KMS-11 (cell line): Measurements from ENCODE around the gene ABCB6.

Experiments used
- H2AFZ ChIP-seq: fragments of 200-600 bp; sonication (generic); 2 replicates; pipeline ENCODE4 v1.6.1; 2016; ENCODE audit warnings: antibody characterized with exemption, mixed run types, low read depth
- H3K27ac ChIP-seq: fragments of 200-600 bp; sonication (generic); 2 replicates; pipeline ENCODE4 v1.6.1; 2016; ENCODE audit warnings: mild to moderate bottlenecking, mixed run types
- H3K27me3 ChIP-seq: fragments of 200-600 bp; sonication (generic); 2 replicates; pipeline ENCODE4 v1.6.1; 2017; ENCODE audit warnings: mild to moderate bottlenecking, low read depth, mixed run types, moderate library complexity; ENCODE audit not compliant: insufficient read depth
- H3K36me3 ChIP-seq: fragments of 200-600 bp; sonication (generic); 2 replicates; pipeline ENCODE4 v1.6.1; 2017; ENCODE audit warnings: mild to moderate bottlenecking, mixed run types; ENCODE audit not compliant: insufficient read depth
- H3K4me1 ChIP-seq: fragments of 200-600 bp; sonication (generic); 2 replicates; pipeline ENCODE4 v1.6.1; 2016; ENCODE audit warnings: mild to moderate bottlenecking, low read depth, mixed run types; ENCODE audit not compliant: poor library complexity, severe bottlenecking
- H3K4me2 ChIP-seq: fragments of 200-600 bp; sonication (generic); 2 replicates; pipeline ENCODE4 v1.7.0; 2016; ENCODE audit warnings: mild to moderate bottlenecking, mixed run types
- H3K4me3 ChIP-seq: fragments of 200-600 bp; sonication (generic); IDR thresholded peaks from 2 replicates; pipeline ENCODE4 v1.6.1; 2017; ENCODE audit warnings: low read depth, low read length, mixed read lengths; ENCODE audit not compliant: insufficient read depth
- H3K79me2 ChIP-seq: fragments of 200-600 bp; sonication (generic); 2 replicates; pipeline ENCODE4 v1.6.1; 2016; ENCODE audit warnings: low read depth, mixed run types; ENCODE audit not compliant: insufficient read depth
- H3K9ac ChIP-seq: fragments of 200-600 bp; sonication (generic); 2 replicates; pipeline ENCODE4 v1.6.1; 2016; ENCODE audit warnings: mild to moderate bottlenecking, mixed run types
- H4K20me1 ChIP-seq: fragments of 200-600 bp; sonication (generic); 2 replicates; pipeline ENCODE4 v1.6.1; 2016; ENCODE audit warnings: mild to moderate bottlenecking, mixed run types; ENCODE audit not compliant: insufficient read depth
- CTCF ChIP-seq: fragments of 200-600 bp; sonication (generic); conservative IDR thresholded peaks from 2 replicates; pipeline ENCODE4 v1.6.1; 2017; ENCODE audit warnings: low read depth, mild to moderate bottlenecking, antibody characterized with exemption, low read length, moderate library complexity, mixed read lengths

ABCB6 gene

DNA sequence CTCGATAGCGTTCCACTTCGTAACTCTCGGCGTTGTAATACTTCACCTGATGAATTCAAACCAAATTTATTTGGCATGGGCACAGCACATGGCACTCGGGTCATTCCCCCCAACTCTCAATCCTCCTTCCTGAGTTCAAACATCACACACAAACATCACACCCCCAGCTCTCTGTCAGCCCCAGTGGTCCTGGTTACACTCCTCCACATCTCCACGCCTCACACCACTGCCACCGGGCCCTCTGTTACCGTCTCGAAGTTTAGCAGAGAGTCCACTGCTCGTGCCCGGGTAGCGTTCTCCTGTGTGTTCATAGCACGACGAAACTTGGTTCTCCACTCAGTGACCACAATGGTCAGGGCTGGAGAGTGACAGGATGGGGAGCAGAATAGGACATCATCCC lies 4.6 kb downstream of the ABCB6 start:
- Histone ChIP-seq H4K20me1 (no peaks in the 10 kb centered on the region), H2AFZ (no peak overlapping the region), H3K4me2 (no peak overlapping the region), H3K4me1 (peaks cover 14% of the 10 kb centered on the region), H3K79me2 (no peaks in the 10 kb centered on the region), H3K36me3 (no peaks in the 10 kb centered on the region), H3K4me3 (no peak overlapping the region), H3K27me3 (no peaks in the 10 kb centered on the region), H3K9ac (no peak overlapping the region), H3K27ac (no peak overlapping the region)
- no peak for TF ChIP-seq CTCF

GRCh38 chr2:219213486-219214071 lies 5.2 kb downstream of the ABCB6 start:
- Histone ChIP-seq H3K36me3 (no peaks in the 10 kb centered on the region), H4K20me1 (no peaks in the 10 kb centered on the region), H3K27me3 (no peaks in the 10 kb centered on the region), H3K79me2 (no peaks in the 10 kb centered on the region), H2AFZ (no peak overlapping the region), H3K27ac (no peak overlapping the region), H3K9ac (no peak overlapping the region), H3K4me3 (no peak overlapping the region), H3K4me2 (no peak overlapping the region), H3K4me1 (peaks cover 14% of the 10 kb centered on the region)
- TF ChIP-seq CTCF = no peak

GRCh38 chr2:219213026-219213415 lies 5.7 kb downstream of the ABCB6 start:
- Histone ChIP-seq H3K79me2 (no peaks in the 10 kb centered on the region), H4K20me1 (no peaks in the 10 kb centered on the region), H3K9ac (no peak overlapping the region), H3K27me3 (no peaks in the 10 kb centered on the region), H2AFZ (no peak overlapping the region), H3K4me2 (no peak overlapping the region), H3K27ac (no peak overlapping the region), H3K4me3 (no peak overlapping the region), H3K4me1 (peaks cover 14% of the 10 kb centered on the region), H3K36me3 (no peaks in the 10 kb centered on the region)
- TF ChIP-seq CTCF = no peak

DNA sequence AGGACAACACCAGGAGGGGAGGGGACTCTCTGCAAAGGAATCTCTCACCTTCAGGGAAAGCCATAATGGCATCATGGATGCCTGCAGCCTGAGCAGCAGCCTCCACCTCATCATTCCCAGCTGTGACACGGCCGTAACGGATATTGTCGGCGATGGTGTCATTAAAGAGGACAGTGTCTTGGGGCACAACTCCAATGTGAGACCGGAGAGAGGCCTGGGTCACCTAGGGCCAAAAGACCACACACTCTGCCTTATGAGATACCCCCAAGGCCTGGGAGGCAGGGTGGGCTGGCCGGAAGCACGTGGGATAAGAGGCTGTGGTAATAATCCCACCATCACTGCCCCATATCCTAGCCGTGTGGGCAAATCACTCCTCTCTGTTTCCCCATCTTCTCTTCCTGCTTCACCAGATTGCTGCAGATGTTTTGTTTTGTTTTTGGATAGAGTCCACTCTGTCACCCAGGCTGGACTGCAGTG lies 7.8 kb downstream of the ABCB6 start:
- TF ChIP-seq CTCF = no peak
- Histone ChIP-seq H3K9ac (no peak overlapping the region), H3K4me2 (no peak overlapping the region)

More for the DNA sequence above, 7.8 kb downstream of the ABCB6 start:
- Histone ChIP-seq H2AFZ (no peak overlapping the region), H3K4me1 (peaks cover 9% of the 10 kb centered on the region), H4K20me1 (no peaks in the 10 kb centered on the region), H3K79me2 (no peaks in the 10 kb centered on the region), H3K36me3 (no peaks in the 10 kb centered on the region), H3K4me3 (no peak overlapping the region), H3K27me3 (no peaks in the 10 kb centered on the region), H3K27ac (no peak overlapping the region)
